ENCODE results near the gene TRIM14.

TRIM14 gene

DNA sequence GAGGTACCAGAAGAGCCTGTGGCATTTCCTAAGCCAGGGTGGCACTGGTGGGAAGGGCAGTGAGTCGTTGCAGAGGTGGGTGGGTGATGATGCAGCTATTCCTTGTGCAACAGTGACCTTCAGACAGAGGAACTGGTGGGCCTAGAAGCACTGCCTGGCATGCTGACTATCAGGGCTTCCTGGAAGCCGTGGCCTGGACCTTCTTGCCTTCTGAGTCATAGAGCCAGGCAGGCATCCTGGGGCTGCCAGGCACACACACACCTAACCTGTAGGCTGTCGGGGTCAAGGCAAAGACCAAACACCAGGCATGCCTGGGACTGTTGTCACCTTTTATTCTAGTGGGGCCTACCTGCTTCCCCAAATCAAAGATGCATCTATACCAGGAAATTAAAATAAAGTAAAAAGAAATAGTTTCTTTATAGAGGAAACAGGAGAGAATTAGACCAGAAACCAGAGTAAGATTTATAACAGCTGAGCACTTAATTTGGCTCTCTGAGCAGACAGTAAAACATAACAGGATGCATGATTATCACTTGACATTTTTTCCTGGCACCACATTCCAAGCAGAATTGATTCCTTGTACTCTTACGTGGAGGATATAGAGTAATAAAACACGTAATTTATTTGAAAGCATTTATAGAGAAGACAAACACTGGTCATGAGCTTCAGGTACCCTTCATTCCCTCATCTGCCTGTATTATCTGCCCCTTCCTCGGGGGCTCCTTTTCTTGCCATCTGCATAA is 37.4 kb downstream of the TRIM14 start:
- no peak overlapping the region for H3K4me3 ChIP-seq (ENCODE audit: low read depth, low read length)
- ChIA-PET CTCF (interaction anchor here (0.6 to 1.6 kb wide), 4 partner anchors 8 to 714 kb away, joined by 3 to 5 read pairs (median 3); no protein-coding TSS in a partner anchor), POLR2A (interaction anchor here (1.2 kb wide), 1 partner anchor 159 kb away, joined by 3 read pairs; the partner anchor contains the start of gene TRMO)
- H3K36me3 ChIP-seq (ENCODE audit: control insufficient read depth in 2 of 2, insufficient read depth in 1 of 2, low read length in 2 of 2), result peaks cover 3 to 77% of the 10 kb centered on the region in 2 experiments
- TF ChIP-seq WT1 (tag by site-specific recombination; IDR thresholded peaks at IDR 0.05), result no peak
- no peak for TF ChIP-seq ZNF184 (tag by site-specific recombination; IDR thresholded peaks at IDR 0.05)
- no peak for TF ChIP-seq ZNF529 (tag by site-specific recombination; IDR thresholded peaks at IDR 0.05; ENCODE audit: insufficient replicate concordance)
- no peaks in the 10 kb centered on the region for H3K9me3 ChIP-seq (ENCODE audit: control insufficient read depth, insufficient read depth, low read depth, low read length)
- H3K27ac ChIP-seq (ENCODE audit: extremely low read depth, low read depth, low read length), result no peak overlapping the region
- H3K4me1 ChIP-seq (ENCODE audit: control insufficient read depth, insufficient read depth, low read length), result no peaks in the 10 kb centered on the region; the same call in 1 of the 2 replicates

DNA sequence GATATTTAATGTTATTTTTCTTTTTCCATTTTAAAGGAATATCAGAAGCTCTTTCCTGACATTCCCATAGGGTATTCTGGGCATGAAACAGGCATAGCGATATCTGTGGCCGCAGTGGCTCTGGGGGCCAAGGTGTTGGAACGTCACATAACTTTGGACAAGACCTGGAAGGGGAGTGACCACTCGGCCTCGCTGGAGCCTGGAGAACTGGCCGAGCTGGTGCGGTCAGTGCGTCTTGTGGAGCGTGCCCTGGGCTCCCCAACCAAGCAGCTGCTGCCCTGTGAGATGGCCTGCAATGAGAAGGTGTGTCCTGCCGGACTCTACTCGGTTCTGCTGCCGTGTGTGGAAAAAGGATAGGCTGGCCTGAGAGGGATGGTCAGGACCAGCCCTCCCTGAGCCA is 38.2 kb downstream of the TRIM14 start:
- no peak overlapping the region for H3K27ac ChIP-seq (ENCODE audit: extremely low read depth, low read depth, low read length)
- H3K4me3 ChIP-seq (ENCODE audit: low read depth, low read length), result no peak overlapping the region
- ChIA-PET POLR2A (interaction anchor here (1.5 kb wide), 1 partner anchor 24 kb away, joined by 4 read pairs; the partner anchor contains the start of gene NANS), CTCF (interaction anchor here (1.3 kb wide), 1 partner anchor 182 kb away, joined by 10 read pairs; no protein-coding TSS in a partner anchor)
- H3K36me3 ChIP-seq (ENCODE audit: control insufficient read depth in 2 of 2, insufficient read depth in 1 of 2, low read length in 2 of 2), result peaks cover 3 to 73% of the 10 kb centered on the region in 2 experiments
- no peaks in the 10 kb centered on the region for H3K4me1 ChIP-seq (ENCODE audit: control insufficient read depth, insufficient read depth, low read length)
- TF ChIP-seq ZNF777 (tag by site-specific recombination; IDR thresholded peaks at IDR 0.05; ENCODE audit: borderline replicate concordance) (no peak), ZNF184 (tag by site-specific recombination; IDR thresholded peaks at IDR 0.05) (no peak), REPIN1 (tag by site-specific recombination; IDR thresholded peaks at IDR 0.05; ENCODE audit: low read depth) (no peak), KLF9 (tag by site-specific recombination; IDR thresholded peaks at IDR 0.05; ENCODE audit: low read depth) (no peak), ZSCAN16 (tag by site-specific recombination; IDR thresholded peaks at IDR 0.05) (no peak), ZNF521 (tag by site-specific recombination; IDR thresholded peaks at IDR 0.05) (no peak), ZNF514 (tag by site-specific recombination; IDR thresholded peaks at IDR 0.05) (no peak), ZNF791 (tag by site-specific recombination; IDR thresholded peaks at IDR 0.05) (no peak), MYNN (tag by site-specific recombination; IDR thresholded peaks at IDR 0.05; ENCODE audit: borderline replicate concordance) (no peak), ZNF335 (tag by site-specific recombination; conservative IDR thresholded peaks at IDR 0.05) (no peak), HOXA7 (CRISPR knock-in tag; IDR thresholded peaks at IDR 0.05; ENCODE audit: borderline replicate concordance) (no peak)
- TF ChIP-seq, protein P1, sequence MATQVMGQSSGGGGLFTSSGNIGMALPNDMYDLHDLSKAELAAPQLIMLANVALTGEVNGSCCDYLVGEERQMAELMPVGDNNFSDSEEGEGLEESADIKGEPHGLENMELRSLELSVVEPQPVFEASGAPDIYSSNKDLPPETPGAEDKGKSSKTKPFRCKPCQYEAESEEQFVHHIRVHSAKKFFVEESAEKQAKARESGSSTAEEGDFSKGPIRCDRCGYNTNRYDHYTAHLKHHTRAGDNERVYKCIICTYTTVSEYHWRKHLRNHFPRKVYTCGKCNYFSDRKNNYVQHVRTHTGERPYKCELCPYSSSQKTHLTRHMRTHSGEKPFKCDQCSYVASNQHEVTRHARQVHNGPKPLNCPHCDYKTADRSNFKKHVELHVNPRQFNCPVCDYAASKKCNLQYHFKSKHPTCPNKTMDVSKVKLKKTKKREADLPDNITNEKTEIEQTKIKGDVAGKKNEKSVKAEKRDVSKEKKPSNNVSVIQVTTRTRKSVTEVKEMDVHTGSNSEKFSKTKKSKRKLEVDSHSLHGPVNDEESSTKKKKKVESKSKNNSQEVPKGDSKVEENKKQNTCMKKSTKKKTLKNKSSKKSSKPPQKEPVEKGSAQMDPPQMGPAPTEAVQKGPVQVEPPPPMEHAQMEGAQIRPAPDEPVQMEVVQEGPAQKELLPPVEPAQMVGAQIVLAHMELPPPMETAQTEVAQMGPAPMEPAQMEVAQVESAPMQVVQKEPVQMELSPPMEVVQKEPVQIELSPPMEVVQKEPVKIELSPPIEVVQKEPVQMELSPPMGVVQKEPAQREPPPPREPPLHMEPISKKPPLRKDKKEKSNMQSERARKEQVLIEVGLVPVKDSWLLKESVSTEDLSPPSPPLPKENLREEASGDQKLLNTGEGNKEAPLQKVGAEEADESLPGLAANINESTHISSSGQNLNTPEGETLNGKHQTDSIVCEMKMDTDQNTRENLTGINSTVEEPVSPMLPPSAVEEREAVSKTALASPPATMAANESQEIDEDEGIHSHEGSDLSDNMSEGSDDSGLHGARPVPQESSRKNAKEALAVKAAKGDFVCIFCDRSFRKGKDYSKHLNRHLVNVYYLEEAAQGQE (tag by site-specific recombination; IDR thresholded peaks at IDR 0.05), result no peak
- TF ChIP-seq, protein P2, sequence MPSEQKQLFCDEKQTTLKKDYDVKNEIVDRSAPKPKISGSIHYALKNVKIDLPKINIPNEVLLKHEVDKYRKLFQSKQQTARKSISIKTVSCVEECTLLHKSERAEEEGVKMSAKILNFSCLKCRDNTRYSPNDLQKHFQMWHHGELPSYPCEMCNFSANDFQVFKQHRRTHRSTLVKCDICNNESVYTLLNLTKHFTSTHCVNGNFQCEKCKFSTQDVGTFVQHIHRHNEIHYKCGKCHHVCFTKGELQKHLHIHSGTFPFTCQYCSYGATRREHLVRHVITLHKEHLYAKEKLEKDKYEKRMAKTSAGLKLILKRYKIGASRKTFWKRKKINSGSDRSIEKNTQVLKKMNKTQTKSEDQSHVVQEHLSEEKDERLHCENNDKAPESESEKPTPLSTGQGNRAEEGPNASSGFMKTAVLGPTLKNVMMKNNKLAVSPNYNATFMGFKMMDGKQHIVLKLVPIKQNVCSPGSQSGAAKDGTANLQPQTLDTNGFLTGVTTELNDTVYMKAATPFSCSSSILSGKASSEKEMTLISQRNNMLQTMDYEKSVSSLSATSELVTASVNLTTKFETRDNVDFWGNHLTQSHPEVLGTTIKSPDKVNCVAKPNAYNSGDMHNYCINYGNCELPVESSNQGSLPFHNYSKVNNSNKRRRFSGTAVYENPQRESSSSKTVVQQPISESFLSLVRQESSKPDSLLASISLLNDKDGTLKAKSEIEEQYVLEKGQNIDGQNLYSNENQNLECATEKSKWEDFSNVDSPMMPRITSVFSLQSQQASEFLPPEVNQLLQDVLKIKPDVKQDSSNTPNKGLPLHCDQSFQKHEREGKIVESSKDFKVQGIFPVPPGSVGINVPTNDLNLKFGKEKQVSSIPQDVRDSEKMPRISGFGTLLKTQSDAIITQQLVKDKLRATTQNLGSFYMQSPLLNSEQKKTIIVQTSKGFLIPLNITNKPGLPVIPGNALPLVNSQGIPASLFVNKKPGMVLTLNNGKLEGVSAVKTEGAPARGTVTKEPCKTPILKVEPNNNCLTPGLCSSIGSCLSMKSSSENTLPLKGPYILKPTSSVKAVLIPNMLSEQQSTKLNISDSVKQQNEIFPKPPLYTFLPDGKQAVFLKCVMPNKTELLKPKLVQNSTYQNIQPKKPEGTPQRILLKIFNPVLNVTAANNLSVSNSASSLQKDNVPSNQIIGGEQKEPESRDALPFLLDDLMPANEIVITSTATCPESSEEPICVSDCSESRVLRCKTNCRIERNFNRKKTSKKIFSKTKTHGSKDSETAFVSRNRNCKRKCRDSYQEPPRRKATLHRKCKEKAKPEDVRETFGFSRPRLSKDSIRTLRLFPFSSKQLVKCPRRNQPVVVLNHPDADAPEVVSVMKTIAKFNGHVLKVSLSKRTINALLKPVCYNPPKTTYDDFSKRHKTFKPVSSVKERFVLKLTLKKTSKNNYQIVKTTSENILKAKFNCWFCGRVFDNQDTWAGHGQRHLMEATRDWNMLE (tag by site-specific recombination; conservative IDR thresholded peaks at IDR 0.05; ENCODE audit: low read depth), result no peak
- no peaks in the 10 kb centered on the region for H3K9me3 ChIP-seq (ENCODE audit: control insufficient read depth, insufficient read depth, low read depth, low read length)
